NCI-H2029 (cell line): ENCODE results near the gene CLEC18A.
"Not testable (repeated sequence)": the region's sequence is repeated elsewhere in the genome, so short reads cannot be mapped to it uniquely, and the experiment has no call there.

Source experiments
- DNase-seq: peaks from one replicate; lab custom pipeline; 2025; lab: John Stamatoyannopoulos, UW

The CLEC18A gene

DNA sequence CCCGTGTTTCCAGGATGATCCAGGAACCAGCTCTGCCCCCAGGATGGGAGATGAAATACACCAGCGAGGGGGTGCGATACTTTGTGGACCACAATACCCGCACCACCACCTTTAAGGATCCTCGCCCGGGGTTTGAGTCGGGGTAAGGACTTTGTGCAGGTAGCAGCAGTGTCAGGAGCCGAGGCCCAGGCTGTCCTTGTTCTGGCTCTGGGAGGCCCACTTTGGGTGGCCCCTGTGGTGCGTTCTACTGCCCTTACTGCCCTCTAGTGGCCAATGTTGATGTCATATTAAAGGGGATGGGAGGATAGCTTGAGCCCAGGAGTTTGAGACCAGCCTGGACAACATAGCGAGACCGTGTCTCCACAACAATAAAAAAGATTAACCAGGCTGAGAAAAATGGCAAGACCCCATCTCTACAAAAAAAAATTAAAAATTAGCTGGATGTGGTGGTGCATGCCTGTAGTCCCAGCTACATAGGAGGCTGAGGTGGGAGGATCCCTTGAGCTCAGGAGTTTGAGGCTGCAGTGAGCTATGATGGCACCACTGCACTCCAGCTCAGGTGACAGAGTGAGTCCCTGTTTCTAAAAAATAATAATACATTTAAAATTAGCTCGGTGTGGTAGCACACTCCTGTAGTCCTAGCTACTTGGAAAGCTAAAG lies 20.9 kb upstream of the CLEC18A start:
- DNase-seq = peak; percentile 46

DNA sequence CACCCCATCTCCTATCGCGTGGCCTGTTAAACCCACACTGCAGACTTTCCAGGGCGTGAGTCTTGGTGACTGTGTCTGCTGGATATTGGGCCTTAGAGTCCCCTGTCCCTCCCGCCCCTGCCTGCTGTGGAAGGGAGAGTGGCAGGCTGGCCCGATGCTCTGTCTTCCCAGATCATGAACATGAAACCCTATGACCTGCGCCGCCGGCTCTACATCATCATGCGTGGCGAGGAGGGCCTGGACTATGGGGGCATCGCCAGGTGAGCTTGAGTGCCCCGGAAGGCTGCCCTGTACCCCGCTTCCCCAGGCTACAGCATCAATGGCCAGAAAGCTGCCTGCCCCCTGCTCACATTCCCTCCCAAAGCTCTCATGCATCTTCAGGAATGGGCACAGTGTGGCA lies 19.5 kb upstream of the CLEC18A start:
- no peak for DNase-seq

DNA sequence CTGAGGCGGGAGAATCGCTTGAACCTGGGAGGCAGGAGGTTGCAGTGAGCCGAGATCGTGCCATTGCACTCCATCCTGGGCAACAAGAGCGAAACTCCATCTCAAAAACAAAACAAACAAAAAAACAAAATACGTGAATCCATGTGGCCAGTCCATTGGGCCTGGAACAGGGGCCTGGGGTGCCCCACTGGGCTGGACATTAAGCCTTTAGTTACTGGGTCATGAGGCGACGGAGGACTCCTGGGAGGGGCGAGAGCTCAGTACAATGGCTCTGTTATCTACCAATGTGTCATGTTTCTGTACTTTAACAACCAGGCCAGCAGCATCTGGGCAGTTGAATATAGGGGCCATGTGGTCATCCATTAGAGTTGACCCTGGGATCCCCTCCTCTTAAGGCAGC lies 18.9 kb upstream of the CLEC18A start:
- DNase-seq = no peak

DNA sequence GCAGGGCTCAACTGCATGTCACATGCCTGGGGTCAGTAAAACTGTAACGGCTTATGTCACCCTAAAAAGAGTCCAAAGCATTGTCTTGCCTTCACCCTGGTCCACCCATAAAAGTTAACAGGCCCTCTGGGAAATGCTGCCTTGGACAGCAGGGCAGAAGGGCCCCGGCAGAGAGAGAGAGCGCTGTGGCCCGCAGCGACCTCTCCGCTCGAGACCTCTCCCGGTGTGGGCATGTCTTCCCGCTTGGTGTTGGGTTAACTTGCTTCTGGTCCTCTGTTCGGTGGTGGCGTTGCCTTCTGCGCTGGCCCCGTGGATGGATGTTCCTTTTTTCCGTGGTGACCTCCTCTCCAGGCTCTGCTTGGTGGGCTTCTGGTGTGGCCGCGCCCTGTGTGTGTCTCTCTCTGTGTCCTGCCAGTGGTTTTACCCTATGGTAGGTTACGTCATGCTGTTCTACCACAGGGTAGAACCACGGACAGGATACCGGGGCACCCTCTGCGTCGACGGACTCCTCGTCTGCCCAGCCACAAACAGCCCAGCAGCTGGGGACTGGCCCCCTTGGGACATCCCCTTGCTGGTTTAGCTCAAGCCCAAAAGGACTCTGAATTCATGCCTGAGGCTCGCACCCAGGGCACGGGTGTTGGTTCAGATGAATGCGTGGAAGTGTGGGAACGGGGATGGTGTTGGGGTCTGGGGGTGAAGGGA lies 18.3 kb upstream of the CLEC18A start:
- DNase-seq = no peak

DNA sequence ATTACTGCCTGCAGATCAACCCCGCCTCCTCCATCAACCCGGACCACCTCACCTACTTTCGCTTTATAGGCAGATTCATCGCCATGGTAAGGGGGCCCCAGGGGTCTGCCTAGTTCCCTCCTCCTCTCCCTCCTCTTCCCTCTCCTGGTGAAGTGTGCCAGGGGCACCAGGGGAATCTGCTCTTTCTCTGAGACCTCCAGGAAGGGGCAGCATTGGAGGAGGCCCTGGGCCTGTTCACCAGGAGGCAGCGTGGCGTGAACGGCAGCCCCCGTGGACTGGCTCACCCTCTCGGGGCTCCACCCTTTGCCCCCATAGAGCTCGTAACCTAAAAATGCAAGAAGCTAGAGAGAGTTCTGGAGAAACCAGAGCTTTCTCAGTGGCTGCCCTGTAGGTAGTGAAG lies 17.1 kb upstream of the CLEC18A start:
- no peak for DNase-seq

DNA sequence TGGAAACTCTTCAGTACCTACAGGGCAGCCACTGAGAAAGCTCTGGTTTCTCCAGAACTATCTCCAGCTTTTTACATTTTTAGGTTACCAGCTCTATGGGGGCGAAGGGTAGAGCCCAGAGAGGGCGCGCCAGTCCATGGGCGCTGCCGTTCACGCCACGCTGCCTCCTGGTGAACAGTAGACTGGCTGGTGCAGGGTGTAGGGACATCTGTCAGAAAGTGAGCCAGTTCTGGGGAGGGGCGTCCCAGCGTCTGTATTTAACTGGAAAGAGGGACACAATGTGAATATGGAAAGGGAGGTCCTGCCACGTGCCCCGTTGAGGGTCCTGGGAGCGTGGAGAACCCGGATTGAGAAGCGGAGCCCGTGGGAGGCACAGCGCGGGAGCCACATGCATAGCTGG lies 16.4 kb upstream of the CLEC18A start:
- no peak for DNase-seq

DNA sequence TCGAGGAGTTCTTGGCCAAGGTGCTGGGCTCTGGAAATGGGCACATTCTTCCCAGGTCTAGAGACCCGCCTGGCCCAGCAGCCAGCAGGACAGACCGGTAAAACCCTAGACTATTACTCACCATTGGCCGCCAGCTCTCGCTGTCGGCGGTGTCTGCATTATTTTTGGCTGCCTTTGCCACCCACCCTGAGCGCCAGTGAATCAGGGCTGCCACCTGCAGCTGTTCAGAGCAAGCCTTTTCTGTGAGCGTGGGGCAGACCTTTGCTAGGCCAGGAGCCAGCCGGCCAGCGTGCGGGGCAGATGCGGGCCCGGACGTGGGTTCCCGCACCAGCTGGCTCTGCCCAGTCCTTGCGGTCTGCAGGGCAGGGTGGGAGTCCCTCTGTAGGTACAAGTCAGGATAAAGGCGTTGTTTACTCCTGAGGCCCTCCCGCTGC lies 15.8 kb upstream of the CLEC18A start:
- DNase-seq = no peak

DNA sequence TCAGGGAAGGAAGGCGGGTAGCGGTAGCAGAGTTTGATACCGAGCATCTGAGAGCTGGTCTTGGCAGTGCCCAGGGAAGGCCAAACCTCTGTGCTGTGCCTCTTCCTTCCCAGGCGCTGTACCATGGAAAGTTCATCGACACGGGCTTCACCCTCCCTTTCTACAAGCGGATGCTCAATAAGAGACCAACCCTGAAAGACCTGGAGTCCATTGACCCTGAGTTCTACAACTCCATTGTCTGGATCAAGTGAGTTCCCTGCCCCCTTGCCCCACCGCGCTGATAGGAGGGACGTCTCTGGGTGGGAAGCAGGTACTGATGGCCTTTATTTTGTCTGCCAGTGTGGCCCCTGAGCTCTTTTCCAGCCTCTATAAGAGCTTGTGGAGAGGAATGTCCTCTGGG lies 15.4 kb upstream of the CLEC18A start:
- DNase-seq = no peak

DNA sequence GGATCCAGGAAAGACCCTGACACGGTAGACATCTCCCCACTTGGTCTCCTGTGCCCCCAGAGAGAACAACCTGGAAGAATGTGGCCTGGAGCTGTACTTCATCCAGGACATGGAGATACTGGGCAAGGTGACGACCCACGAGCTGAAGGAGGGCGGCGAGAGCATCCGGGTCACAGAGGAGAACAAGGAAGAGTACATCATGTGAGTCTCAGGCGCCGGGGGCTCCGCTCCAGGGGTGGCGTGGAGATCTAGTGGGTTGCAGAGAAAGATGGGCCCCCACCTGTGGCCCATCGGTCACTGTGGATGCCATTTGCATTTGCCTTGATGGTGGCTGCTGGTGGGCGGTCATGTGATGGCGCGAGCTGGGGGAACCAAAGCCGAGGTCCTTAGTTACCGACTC lies 14.9 kb upstream of the CLEC18A start:
- DNase-seq = no peak

DNA sequence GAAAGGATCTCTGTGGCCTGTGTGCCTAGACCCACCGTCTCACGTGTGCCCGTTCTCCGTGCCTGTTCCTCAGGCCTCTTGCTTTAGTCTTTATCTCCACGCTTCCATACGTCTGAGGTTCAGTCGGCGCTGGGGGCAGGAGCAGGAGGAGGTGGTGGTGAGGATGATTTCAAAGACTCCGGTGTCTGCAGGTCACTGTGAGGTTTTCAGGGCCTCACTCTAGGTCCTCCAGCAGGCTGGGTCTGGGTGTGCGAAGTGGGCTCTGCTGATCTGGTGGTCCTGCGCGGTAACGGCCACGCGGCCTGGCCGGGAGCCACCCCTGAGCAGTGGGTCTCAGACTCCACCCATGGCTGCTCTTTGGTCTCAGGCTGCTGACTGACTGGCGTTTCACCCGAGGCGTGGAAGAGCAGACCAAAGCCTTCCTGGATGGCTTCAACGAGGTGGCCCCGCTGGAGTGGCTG lies 14.4 kb upstream of the CLEC18A start:
- DNase-seq = no peak

DNA sequence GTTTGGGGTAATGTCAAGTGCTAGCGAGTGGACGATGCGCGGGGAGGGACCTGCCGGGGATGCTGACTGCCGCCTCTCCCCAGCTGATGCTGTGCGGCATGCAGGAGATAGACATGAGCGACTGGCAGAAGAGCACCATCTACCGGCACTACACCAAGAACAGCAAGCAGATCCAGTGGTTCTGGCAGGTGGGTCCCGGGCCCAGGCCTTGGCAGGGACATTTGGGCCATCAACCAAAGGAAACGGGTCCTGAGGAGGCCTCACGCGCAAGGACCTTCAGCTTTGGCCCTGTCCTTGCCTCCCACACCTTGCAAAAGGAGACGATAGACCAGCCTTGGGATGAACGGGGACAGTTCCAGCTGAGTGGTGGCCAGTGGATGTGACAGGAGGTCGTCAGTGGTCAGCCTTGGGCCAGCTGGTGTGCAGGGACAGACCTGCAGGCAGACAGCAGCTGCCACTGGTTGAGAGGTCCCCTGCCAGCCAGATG lies 13.6 kb upstream of the CLEC18A start:
- DNase-seq = no peak

DNA sequence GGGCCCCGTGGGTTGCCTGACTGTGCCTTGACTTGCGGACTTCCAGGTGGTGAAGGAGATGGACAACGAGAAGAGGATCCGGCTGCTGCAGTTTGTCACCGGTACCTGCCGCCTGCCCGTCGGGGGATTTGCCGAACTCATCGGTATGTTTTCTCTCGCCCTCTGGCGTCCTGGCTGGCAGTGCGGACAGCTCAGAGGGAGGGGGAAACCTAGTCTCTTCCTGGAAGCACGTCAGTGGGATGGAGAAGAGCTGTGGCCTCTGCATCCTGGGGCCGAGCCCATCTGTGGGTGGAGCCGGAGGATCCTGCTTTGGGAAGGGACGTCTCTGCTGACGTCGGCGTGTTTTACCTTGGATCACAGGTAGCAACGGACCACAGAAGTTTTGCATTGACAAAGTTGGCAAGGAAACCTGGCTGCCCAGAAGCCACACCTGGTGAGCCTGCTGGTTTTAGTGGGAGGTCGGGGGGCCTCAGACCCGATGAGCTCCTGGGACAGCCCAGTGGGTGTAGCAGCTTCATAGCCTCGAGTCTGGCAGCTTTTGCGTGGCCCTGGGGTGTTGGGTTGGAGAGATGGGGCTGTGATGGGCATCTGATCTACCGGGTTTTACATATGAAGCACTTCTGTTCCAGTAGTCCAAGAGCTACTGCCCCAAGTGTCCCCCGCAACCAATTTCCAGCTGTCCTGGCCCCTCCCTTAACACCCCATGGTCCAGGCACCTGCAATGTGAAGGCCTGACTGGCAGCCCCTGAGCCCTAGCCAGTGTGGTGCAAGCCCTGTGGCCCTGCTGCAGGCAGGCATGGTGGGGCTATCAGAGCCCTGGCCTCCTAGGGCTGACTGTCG lies 11.9 kb upstream of the CLEC18A start:
- DNase-seq = no peak

DNA sequence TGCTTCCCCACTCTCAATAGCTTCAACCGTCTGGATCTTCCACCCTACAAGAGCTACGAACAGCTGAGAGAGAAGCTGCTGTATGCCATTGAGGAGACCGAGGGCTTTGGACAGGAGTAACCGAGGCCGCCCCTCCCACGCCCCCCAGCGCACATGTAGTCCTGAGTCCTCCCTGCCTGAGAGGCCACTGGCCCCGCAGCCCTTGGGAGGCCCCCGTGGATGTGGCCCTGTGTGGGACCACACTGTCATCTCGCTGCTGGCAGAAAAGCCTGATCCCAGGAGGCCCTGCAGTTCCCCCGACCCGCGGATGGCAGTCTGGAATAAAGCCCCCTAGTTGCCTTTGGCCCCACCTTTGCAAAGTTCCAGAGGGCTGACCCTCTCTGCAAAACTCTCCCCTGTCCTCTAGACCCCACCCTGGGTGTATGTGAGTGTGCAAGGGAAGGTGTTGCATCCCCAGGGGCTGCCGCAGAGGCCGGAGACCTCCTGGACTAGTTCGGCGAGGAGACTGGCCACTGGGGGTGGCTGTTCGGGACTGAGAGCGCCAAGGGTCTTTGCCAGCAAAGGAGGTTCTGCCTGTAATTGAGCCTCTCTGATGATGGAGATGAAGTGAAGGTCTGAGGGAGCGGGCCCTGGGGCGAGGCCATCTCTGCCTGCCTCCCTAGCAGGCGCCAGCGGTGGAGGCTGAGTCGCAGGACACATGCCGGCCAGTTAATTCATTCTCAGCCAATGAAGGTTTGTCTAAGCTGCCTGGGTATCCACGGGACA lies 11.1 kb upstream of the CLEC18A start:
- no peak for DNase-seq

DNA sequence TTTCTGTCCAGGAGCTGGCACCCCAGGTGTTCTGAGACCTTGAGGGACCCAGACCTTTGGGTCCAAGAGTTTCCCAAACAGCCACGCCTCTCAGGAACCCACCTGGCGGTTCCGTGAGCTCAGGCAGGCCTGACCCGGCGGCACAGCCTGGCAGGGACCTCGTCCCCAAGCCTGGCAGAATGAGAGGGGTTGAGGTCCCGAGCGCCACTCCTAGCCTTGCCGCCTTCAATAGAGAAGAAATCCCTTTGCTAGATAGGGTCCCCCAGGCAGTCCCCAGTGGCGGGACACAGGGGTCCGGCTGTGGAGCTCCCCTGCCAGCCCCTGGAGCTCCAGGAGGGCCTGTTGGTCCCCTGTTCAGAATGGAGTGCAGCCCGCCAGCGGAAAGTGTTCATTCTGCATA lies 10.5 kb upstream of the CLEC18A start:
- no peak for DNase-seq

DNA sequence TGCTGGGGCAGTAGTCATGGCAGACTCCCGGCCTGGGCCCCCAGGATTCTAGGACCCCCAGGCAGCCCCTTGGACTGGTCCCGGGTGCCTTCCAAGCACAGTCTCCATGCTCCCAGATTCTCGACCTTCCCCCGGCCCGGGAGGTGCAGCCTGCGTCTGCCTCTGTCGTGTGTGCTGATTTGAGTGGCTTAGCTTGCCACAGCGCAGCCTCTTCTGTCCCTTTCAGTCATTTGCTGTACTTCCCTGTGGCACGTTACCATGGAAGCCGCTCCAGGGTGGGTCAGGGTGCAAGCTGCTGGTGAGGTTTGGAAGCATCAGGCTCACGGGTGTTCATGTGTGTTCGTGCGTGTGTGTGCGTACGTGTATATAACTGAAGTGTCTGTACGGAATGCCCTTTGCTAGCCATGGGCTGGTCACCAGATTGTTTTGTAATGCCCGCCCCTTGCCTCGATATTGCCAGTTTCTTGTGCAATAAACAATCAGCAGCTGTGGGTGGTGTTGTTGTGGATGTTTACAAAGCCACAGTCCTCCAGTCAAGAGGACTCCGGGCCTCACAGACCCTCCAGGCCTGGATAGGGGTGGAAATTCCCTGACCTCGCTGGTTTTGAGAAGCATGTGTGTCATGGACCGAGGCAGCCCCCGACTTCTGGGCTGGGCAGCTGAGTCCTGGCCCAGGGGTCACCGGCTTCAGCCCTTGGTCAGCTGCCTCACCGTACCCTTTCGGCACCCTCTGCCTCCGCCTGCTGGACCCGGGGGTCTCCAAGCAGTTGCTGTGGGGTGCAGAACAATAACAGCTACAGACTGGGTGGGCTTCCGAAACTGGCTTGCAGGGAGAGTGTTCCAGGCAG lies 9.7 kb upstream of the CLEC18A start:
- no peak for DNase-seq

DNA sequence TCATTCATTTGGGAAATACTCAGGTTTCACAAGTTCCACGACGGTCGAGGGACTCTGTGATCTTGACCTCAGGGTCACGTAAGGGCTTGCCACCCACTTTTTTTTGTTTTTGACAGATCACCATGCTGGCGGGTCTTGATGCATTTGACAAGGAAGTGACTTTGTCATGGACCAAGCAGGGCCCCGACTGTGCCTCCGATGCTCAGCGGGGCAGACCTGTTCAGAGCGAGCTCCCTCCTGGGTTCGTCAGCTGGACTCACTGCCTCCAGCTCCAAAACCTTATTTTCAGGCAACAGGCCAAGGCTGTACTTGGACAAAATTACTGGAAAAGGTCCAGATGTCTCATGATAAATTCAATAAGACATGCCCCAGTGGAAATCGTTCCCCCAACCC lies 9.0 kb upstream of the CLEC18A start:
- no peak for DNase-seq

DNA sequence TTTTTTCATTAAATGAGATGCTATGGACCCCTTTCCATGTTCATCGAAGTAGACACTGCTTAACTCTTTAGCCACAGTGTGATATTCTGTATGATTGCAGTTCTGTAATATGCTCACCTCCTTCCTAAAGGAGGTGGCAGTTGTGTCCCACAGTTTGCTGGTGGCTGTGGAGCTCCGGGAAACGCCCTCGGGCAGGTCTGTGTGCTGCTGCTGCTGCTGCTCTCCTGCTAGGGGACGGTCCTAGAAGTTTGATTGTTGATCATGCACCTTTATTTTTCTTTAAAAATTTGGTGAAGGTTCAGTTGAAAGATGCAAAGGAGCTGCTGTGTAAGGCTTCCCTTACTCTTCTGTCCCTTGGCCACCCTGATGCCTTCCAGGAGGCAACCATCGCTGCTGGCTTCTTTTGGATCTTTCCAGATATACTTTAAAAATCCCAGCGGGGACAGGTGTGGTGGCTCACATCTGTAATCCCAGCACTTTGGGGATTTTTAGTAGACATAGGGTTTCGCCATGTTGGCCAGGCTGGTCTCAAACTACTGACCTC lies 8.4 kb upstream of the CLEC18A start:
- DNase-seq = no peak

DNA sequence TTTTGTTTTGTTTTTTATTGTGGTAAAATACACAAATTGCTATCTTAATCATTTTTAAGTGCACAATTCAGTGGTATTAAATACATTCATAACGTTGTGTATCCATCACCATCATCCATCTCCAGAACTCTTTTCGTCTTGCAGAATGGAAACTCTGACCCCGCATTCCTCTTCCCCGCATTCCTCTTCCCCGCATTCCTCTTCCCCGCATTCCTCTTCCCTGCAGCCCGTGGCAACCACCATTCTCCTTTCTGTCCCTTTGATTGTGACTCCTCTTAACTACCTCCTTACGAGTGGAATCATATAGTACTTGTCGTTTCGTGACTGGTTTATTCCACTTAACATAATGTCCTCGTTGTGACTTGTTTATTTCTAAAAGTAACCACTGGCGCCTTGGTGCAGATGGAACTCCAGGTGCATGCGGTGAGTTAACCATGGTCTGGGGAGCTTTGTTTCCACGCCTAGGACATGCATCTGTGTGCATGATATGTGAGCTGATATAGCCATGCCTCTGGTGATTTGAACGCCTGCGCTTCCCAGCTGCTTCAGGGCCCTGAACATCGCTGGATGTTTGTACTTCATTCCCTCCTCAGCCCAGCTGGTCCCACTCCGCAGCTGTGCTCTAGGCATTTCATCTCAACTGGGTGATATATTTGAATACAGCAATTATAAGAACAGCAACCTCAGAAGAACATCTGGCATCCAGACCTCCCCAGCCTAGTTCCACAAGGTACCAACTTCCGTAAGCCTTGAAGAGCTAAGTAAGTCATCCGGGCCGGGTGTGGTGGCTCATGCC lies 7.7 kb upstream of the CLEC18A start:
- not testable (repeated sequence) for DNase-seq

DNA sequence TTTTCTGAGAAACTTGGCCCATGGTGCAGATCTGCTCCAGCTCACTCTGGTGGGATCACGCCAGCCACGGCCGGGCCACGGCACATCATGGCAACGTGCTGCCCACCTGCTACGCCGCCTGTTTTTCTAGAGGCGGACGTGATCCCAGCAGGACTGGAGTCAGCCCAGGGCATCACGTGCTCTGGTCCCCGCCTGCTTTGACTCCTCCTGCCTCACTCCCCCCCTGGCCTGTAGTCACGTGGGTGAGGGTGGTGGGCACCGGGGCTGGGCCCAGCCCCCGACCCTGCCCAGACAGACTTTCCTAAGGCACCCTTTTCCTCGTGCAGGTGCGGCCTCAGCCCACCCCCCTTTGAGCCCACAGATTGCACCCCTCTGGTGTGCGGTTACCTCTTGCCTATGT lies 723 bp upstream of the CLEC18A start:
- not testable (repeated sequence) for DNase-seq

DNA sequence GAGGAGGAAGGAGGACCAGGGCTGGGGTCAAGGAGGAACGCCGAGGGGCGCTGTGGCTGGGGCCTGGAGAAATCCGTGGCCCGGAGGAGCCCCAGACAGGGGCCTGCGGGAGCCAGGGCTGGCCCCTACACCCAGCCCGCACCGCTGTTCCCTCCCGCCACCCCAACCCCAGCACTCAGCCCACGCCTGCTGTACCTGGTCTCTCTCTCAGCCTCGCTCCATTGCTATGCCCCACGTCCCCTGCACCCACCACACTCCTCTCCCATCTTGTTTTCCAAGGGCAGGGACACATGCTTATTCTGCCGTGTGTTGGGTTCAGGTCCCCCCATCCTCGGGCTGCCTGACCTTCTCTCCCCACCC lies 518 bp downstream of the CLEC18A start:
- not testable (repeated sequence) for DNase-seq
